GM06990 (cell line): Measurements from ENCODE around the gene TANC1.

Source experiments
- DNase-seq: peaks from one replicate; pipeline ENCODE4 v3.0.0-alpha.2; 2011; ENCODE audit not compliant: insufficient read length; ENCODE audit errors: extremely low read depth
- H3K27me3 ChIP-seq: replicated peaks from 2 replicates; pipeline ENCODE4 v1.6.0; 2011; ENCODE audit warnings: low read length; ENCODE audit not compliant: control insufficient read depth, insufficient read depth
- H3K36me3 ChIP-seq: 2 replicates; pipeline ENCODE4 v1.5.1; 2011; ENCODE audit warnings: low read length; ENCODE audit not compliant: control insufficient read depth, insufficient read depth
- H3K4me3 ChIP-seq: replicated peaks from 2 replicates; pipeline ENCODE4 v1.5.1; 2011; ENCODE audit warnings: low read depth, mild to moderate bottlenecking, control low read depth, low read length
- CTCF ChIP-seq: IDR thresholded peaks from 2 replicates; pipeline ENCODE4 v1.5.1; 2011; ENCODE audit warnings: low read length, control low read depth, mild to moderate bottlenecking, inconsistent platforms; ENCODE audit not compliant: insufficient read depth, poor library complexity, severe bottlenecking

The TANC1 gene

GRCh38 chr2:158926478-158926948 lies 41.9 kb upstream of the TANC1 start:
- no peak for TF ChIP-seq CTCF
- no peak overlapping the region for H3K4me3 ChIP-seq
- DNase-seq, result no peak

GRCh38 chr2:158928515-158928914 lies 39.9 kb upstream of the TANC1 start:
- TF ChIP-seq CTCF, result no peak
- no peak for DNase-seq
- no peaks in the 10 kb centered on the region for H3K36me3 ChIP-seq
- no peaks in the 10 kb centered on the region for H3K27me3 ChIP-seq
- no peak overlapping the region for H3K4me3 ChIP-seq

More at GRCh38 chr2:158926478-158926948, 41.9 kb upstream of the TANC1 start:
- H3K27me3 ChIP-seq, result no peaks in the 10 kb centered on the region
- H3K36me3 ChIP-seq, result no peaks in the 10 kb centered on the region

- no peak overlapping the region for H3K4me3 ChIP-seq
- H3K27me3 ChIP-seq, result no peaks in the 10 kb centered on the region
- H3K36me3 ChIP-seq, result no peaks in the 10 kb centered on the region
- no peak for TF ChIP-seq CTCF
- no peak for DNase-seq
These were observed 39.5 kb upstream of the TANC1 start for GRCh38 chr2:158928965-158929364.

- H3K4me3 ChIP-seq, result no peak overlapping the region
- H3K36me3 ChIP-seq, result no peaks in the 10 kb centered on the region
- TF ChIP-seq CTCF, result no peak
- no peak for DNase-seq
- H3K27me3 ChIP-seq, result no peaks in the 10 kb centered on the region
These were observed 36.9 kb upstream of the TANC1 start for GRCh38 chr2:158931572-158931971.

- no peak for TF ChIP-seq CTCF
- H3K4me3 ChIP-seq, result no peak overlapping the region
- no peak for DNase-seq
- H3K27me3 ChIP-seq, result no peaks in the 10 kb centered on the region
- no peaks in the 10 kb centered on the region for H3K36me3 ChIP-seq
These were observed 36.3 kb upstream of the TANC1 start for GRCh38 chr2:158932131-158932645.

- DNase-seq, result no peak
- Histone ChIP-seq H3K36me3 (no peaks in the 10 kb centered on the region), H3K4me3 (no peak overlapping the region), H3K27me3 (no peaks in the 10 kb centered on the region)
- TF ChIP-seq CTCF, result no peak
These were observed 34.3 kb upstream of the TANC1 start for GRCh38 chr2:158934170-158934569.
